Natural killer cell (primary cell): ENCODE results near the gene OXSR1. TPM values are rescaled to one million over a fixed set of nuclear protein-coding genes. Genes with fewer than 3 reads are reported as not detected.

Source experiments
- ATAC-seq, 3 donors: fragments of 150-1000 bp in 2 of 3; fragments of 200-7000 bp in 1 of 3; cut with Tn5 transposase; 1 replicate in 1 of 3; 2 replicates in 2 of 3; pipeline ENCODE4 v1.10.0; 2021; ENCODE audit warnings: mild to moderate bottlenecking in 2 of 3, moderate library complexity in 2 of 3
- DNase-seq, 2 donors: peaks; one replicate each; pipeline versions ENCODE4 v3.0.0 to v3.0.0-alpha.2; 2013 to 2021; ENCODE audit warnings: mixed read lengths in 1 of 2
- H3K27ac ChIP-seq: one replicate; pipeline ENCODE4 v1.5.1; 2013; ENCODE audit warnings: mild to moderate bottlenecking, low read length
- H3K27me3 ChIP-seq: one replicate; pipeline ENCODE4 v1.6.1; 2013; ENCODE audit warnings: low read length; ENCODE audit not compliant: control insufficient read depth, insufficient read depth
- H3K36me3 ChIP-seq: one replicate; pipeline ENCODE4 v1.6.1; 2013; ENCODE audit warnings: low read length; ENCODE audit not compliant: control insufficient read depth, insufficient read depth
- H3K4me1 ChIP-seq: one replicate; pipeline ENCODE4 v1.6.1; 2013; ENCODE audit warnings: low read length; ENCODE audit not compliant: control insufficient read depth, insufficient read depth
- H3K4me3 ChIP-seq: one replicate; pipeline ENCODE4 v1.5.1; 2013; ENCODE audit warnings: low read length
- H3K9me3 ChIP-seq: one replicate; pipeline ENCODE4 v1.6.1; 2013; ENCODE audit warnings: low read length; ENCODE audit not compliant: control insufficient read depth, insufficient read depth
- H3K27ac Mint-ChIP-seq, 2 donors: one replicate each; pipeline ENCODE4 v1.8.0; 2022; ENCODE audit warnings: mild to moderate bottlenecking in 2 of 2, mixed read lengths in 2 of 2, moderate library complexity in 1 of 2
- H3K27me3 Mint-ChIP-seq, 2 donors: one replicate each; pipeline ENCODE4 v1.8.0; 2022; ENCODE audit warnings: low read depth in 2 of 2, mixed read lengths in 2 of 2
- H3K36me3 Mint-ChIP-seq: one replicate; pipeline ENCODE4 v1.8.0; 2022; ENCODE audit warnings: mixed read lengths
- H3K4me1 Mint-ChIP-seq, 2 donors: one replicate each; pipeline ENCODE4 v1.8.0; 2022; ENCODE audit warnings: mixed read lengths in 2 of 2
- H3K4me3 Mint-ChIP-seq: one replicate; pipeline ENCODE4 v1.8.0; 2022; ENCODE audit warnings: mild to moderate bottlenecking, moderate library complexity, mixed read lengths
- H3K9me3 Mint-ChIP-seq, 2 donors: one replicate each; pipeline ENCODE4 v1.8.0; 2022; ENCODE audit warnings: mixed read lengths in 2 of 2
- CTCF ChIP-seq: fragments of 200-600 bp; IDR thresholded peaks from one replicate; pipeline ENCODE4 v1.8.0; 2022; ENCODE audit warnings: antibody characterized with exemption
- WGBS: methylation state at CpG from one replicate; pipeline ENCODE4 v1.1.7; 2013; ENCODE audit warnings: missing lambda C conversion rate; ENCODE audit not compliant: insufficient coverage; 5-methylcytosine and 5-hydroxymethylcytosine counted together
- intact Hi-C: fragments of 100-400 bp; cut with micrococcal nuclease; formaldehyde crosslinking; loops from one replicate; pipeline ENCODE4 v1.14.2; 2022
- total RNA-seq, 4 donors: library from RNA; stranded (reverse); fragments of 120-200 nt in 1 of 4; gene quantifications; one replicate each; pipeline versions ENCODE4 v1.2.3 to v1.2.4, GENCODE V29; 2013 to 2022

Gene OXSR1
- total RNA-seq, 3 donors from 2014 or later (not counting 1 experiment from before 2014, with no cell fraction given), result 37.2 to 46.1 (median 44.0) TPM

- Mint-ChIP-seq H3K4me3 (no peak overlapping the region), H3K27me3 (no peaks in the 10 kb centered on the region), H3K27ac (peak overlapping the region; percentile 42 to 57), H3K4me1 (peaks cover 45 to 62% of the 10 kb centered on the region in 2 donors), H3K36me3 (no peaks in the 10 kb centered on the region), H3K9me3 (no peaks in the 10 kb centered on the region)
- WGBS, result 68% methylated on average over 3 of the region's 3 CpGs
- Histone ChIP-seq H3K27ac (no peak overlapping the region), H3K4me3 (no peak overlapping the region), H3K36me3 (peaks cover 1% of the 10 kb centered on the region), H3K4me1 (peaks cover 12% of the 10 kb centered on the region), H3K9me3 (no peaks in the 10 kb centered on the region), H3K27me3 (no peaks in the 10 kb centered on the region)
- ATAC-seq (peak; percentile 53 to 62 (median 54)), DNase-seq (no peak)
- intact Hi-C loops, result no loop called here
- TF ChIP-seq CTCF, result no peak
Observed at GRCh38 chr3:38205472-38205805, 40.1 kb downstream of the OXSR1 start.

GRCh38 chr3:38207254-38208003 lies 42.1 kb downstream of the OXSR1 start:
- intact Hi-C loops, result no loop called here
- H3K36me3 Mint-ChIP-seq, result no peaks in the 10 kb centered on the region
- Histone ChIP-seq H3K4me1 (peaks cover 12% of the 10 kb centered on the region), H3K36me3 (no peaks in the 10 kb centered on the region), H3K27ac (no peak overlapping the region), H3K4me3 (no peak overlapping the region), H3K27me3 (no peaks in the 10 kb centered on the region), H3K9me3 (no peaks in the 10 kb centered on the region)
- no peak overlapping the region for H3K4me3 Mint-ChIP-seq
- WGBS, result 93% methylated on average over 3 of the region's 4 CpGs
- H3K27me3 Mint-ChIP-seq, result no peaks in the 10 kb centered on the region
- peak overlapping the region; percentile 28 to 29 for H3K27ac Mint-ChIP-seq
- H3K4me1 Mint-ChIP-seq, result peaks cover 60 to 71% of the 10 kb centered on the region in 2 donors
- no peak for TF ChIP-seq CTCF
- DNase-seq, result no peak
- no peak for ATAC-seq
- H3K9me3 Mint-ChIP-seq, result no peaks in the 10 kb centered on the region

- no peaks in the 10 kb centered on the region for H3K36me3 ChIP-seq
- no peak for TF ChIP-seq CTCF
- ATAC-seq, result peak in 1 of 3 donors; percentile 67
- Mint-ChIP-seq H3K36me3 (no peaks in the 10 kb centered on the region), H3K9me3 (no peaks in the 10 kb centered on the region), H3K27me3 (no peaks in the 10 kb centered on the region), H3K4me1 (peaks cover 66 to 73% of the 10 kb centered on the region in 2 donors), H3K4me3 (no peak overlapping the region), H3K27ac (peak overlapping the region in 1 of 2 donors; percentile 62)
- H3K4me1 ChIP-seq, result peaks cover 7% of the 10 kb centered on the region
- H3K9me3 ChIP-seq, result no peaks in the 10 kb centered on the region
- H3K4me3 ChIP-seq, result no peak overlapping the region
- WGBS, result 63% methylated on average over 2 of the region's 2 CpGs
- no peak overlapping the region for H3K27ac ChIP-seq
- no peaks in the 10 kb centered on the region for H3K27me3 ChIP-seq
- DNase-seq, result peak in 1 of 2 donors; percentile 42
- intact Hi-C loops, result no loop called here
Observed at GRCh38 chr3:38210141-38210757, 44.9 kb downstream of the OXSR1 start.
